NCI-H187 treated with DMSO at 0.1 percent for 48 hours (cell line): ENCODE measurements around the gene CAVIN1.
"Not testable (repeated sequence)": the region's sequence is repeated elsewhere in the genome, so short reads cannot be mapped to it uniquely, and the experiment has no call there.

Source experiments
- DNase-seq: peaks from one replicate; lab custom pipeline; 2025; lab: John Stamatoyannopoulos, UW

CAVIN1 gene

GRCh38 chr17:42422958-42423712, at the start of gene CAVIN1:
Gene CAVIN1, minus strand, starts transcription at chr17:42423256. Its CDS starts 159 bp downstream, at chr17:42423097.
- no peak for DNase-seq

DNA sequence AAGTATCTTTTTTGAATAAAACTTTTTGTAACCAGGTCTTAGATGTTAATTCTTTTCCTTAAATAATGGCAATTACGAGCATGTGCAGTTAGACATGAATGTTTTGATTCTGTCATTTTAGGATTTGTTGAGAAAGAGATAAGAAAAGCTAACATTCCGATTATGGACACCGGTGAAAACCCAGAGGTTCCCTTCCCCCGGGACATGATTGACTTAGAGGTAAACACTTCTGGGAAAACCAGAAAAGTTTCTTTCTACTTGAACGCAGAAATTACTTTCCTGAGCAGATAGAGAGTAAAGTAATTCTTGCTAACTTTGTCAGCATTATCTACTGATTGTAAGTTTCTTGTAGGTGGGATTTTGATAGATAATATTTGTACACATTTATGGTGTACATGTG, 44.8 kb upstream of the CAVIN1 start:
- DNase-seq: no peak

- DNase-seq: no peak
These were observed 40.9 kb upstream of the CAVIN1 start for GRCh38 chr17:42463976-42464400.

DNA sequence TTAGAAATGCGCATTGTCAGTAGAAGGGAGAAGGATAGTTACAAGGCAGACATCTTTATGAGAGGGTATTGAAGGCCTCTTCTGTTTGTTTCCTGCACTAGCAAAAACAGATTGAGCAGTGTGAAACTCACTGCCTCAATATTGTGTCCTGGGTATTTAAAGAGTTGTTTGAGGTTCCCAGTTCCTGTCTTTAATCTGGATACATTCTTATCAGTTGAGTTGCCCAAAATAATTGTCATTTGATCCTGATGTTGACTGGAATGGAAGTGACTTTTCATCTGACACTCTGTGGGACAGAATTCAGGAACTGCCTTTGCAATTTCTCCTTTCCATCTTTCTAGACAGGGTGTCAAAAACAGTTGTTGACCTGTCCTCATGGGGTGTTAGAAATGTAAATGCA, 37.3 kb upstream of the CAVIN1 start:
- DNase-seq: no peak

GRCh38 chr17:42459801-42460281, 36.8 kb upstream of the CAVIN1 start:
- DNase-seq: no peak

- no peak for DNase-seq
These were observed 36.3 kb upstream of the CAVIN1 start for GRCh38 chr17:42459256-42459800.

- no peak for DNase-seq
These were observed 35.6 kb upstream of the CAVIN1 start, which contains the start of gene ATP6V0A1 for GRCh38 chr17:42458497-42459255. Gene ATP6V0A1, plus strand, starts transcription at chr17:42458878. Its CDS starts 2,017 bp downstream, at chr17:42460895.

GRCh38 chr17:42457107-42457792, 34.2 kb upstream of the CAVIN1 start:
- no peak for DNase-seq

- DNase-seq: no peak
These were observed 33.4 kb upstream of the CAVIN1 start for GRCh38 chr17:42456223-42457106.

DNA sequence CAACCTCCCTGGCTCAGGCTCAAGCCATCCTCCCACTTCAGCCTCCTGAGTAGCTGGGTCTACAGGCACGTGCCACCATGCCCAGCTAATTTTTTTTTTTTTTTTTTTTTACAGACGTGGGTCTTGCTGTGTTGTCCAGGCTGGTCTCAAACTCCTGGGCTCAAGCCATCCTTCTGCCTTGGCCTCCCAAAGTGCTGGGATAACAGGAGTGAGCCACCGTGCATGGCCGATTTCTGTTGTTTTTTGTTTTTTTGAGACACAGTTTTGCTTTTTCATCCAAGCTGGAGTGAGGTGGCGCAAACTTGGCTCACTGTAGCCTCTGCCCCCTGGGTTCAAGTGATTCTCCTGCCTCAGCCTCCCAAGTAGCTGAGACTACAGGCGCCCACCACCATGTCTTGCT, 31.9 kb upstream of the CAVIN1 start:
- DNase-seq: not testable (repeated sequence)

- DNase-seq: no peak
These were observed 30.4 kb upstream of the CAVIN1 start for GRCh38 chr17:42453439-42453838.

DNA sequence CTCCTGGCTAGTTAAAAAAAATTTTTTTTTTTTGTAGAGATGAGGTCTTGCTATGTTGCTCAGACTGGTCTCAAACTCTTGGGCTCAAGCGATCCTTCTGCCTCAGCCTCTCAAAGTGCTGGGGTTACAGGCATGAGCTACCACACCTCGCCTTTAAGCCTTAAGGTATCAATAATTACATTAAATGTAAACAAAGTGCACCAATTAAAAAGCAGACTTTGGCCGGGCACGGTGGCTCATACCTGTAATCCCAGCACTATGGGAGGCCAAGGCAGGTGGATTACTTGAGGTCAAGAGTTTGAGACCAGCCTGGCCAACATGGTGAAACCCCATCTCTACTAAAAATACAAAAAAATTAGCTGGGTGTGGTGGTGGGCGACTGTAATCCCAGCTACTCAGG, 28.2 kb upstream of the CAVIN1 start:
- not testable (repeated sequence) for DNase-seq

- DNase-seq: not testable (repeated sequence)
These were observed 26.8 kb upstream of the CAVIN1 start for GRCh38 chr17:42449838-42450237.

GRCh38 chr17:42449176-42449575, 26.1 kb upstream of the CAVIN1 start:
- not testable (repeated sequence) for DNase-seq

DNA sequence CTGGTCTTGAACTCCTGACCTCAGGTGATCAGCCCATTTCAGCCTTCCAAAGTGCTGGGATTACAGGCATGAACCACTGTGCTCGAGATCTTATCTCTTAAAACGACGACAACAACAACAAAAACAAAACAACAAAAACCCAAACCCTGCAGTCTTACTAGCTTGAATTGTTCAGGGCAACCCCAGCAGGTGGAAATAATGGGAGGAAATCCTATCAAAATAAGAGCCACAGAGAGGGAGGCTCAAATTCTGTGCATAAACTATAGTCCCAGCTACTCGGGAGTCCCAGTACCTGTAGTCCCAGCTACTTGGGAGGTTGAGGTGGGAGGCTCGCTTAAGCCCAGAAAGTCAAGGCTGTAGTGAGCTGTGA, 19.1 kb upstream of the CAVIN1 start:
- no peak for DNase-seq

- no peak for DNase-seq
These were observed 18.5 kb upstream of the CAVIN1 start for GRCh38 chr17:42441371-42442195.

- DNase-seq: no peak
These were observed 15.8 kb upstream of the CAVIN1 start for GRCh38 chr17:42438600-42439567.

DNA sequence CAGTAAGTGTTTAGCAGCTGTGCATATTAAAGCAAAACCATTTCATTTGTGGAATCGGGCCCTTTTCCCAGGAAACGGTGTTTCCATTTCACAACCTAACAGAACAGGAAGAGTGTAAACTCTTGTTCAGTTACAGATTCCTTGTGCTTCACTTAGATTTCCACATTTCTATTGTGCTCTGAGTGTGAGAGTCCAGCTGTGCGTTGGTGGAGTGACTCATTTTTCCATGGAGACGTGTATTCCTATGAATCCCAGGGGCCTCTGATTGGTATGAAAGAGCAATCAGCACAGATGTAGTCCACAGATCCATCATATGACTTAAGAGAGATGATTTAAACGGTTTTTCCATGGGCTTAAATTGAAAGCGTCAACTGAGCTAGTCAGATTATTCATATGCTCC, 13.3 kb upstream of the CAVIN1 start:
- DNase-seq: no peak

GRCh38 chr17:42431758-42432161, 8.7 kb upstream of the CAVIN1 start:
- no peak for DNase-seq
